ENCODE measurements around the gene KCNAB2. TPM values are rescaled to one million over a fixed set of nuclear protein-coding genes. Genes with fewer than 3 reads are reported as not detected.

The KCNAB2 gene
- total RNA-seq, 1 donor from 2014 or later: 3.1 TPM

- Histone ChIP-seq H3K27me3 (ENCODE audit: insufficient read depth, low read length) (no peaks in the 10 kb centered on the region), H3K4me1 (ENCODE audit: insufficient read depth, low read length) (no peaks in the 10 kb centered on the region), H4K20me1 (ENCODE audit: insufficient read depth, low read length) (no peaks in the 10 kb centered on the region), H3K79me2 (ENCODE audit: insufficient read depth, low read length) (no peaks in the 10 kb centered on the region), H2AFZ (ENCODE audit: low read depth, low read length) (no peak overlapping the region), H3K9me3 (ENCODE audit: insufficient read depth, low read depth, low read length) (no peaks in the 10 kb centered on the region), H3K36me3 (ENCODE audit: insufficient read depth, low read length) (no peaks in the 10 kb centered on the region), H3K27ac (ENCODE audit: low read depth, low read length) (no peak overlapping the region), H3K9ac (ENCODE audit: low read length) (no peak overlapping the region), H3K4me2 (ENCODE audit: low read length) (no peak overlapping the region), H3K4me3 (ENCODE audit: insufficient read depth, low read depth, low read length) (no peak overlapping the region)
- Mint-ChIP-seq H3K4me1 (ENCODE audit: low read depth, unreplicated experiment) (no peaks in the 10 kb centered on the region), H3K27ac (ENCODE audit: unreplicated experiment) (no peak overlapping the region), H3K9me3 (ENCODE audit: unreplicated experiment) (no peaks in the 10 kb centered on the region), H3K36me3 (ENCODE audit: low read depth, unreplicated experiment) (peaks cover under 1% of the 10 kb centered on the region), H3K27me3 (ENCODE audit: low read depth, unreplicated experiment) (peaks cover 44% of the 10 kb centered on the region), H3K4me3 (ENCODE audit: unreplicated experiment) (no peak overlapping the region)
- TF ChIP-seq CTCF (IDR thresholded peaks at IDR 0.05; ENCODE audit: insufficient read depth, low read depth, low read length) (no peak), EZH2 (IDR thresholded peaks at IDR 0.05; ENCODE audit: insufficient read depth, low read length) (no peak)
- FAIRE-seq (no peak), DNase-seq (ENCODE audit: low read depth) (no peak)
Measured at GRCh38 chr1:6068932-6069331, 23.2 kb downstream of the KCNAB2 start.

GRCh38 chr1:6069573-6069972 is 23.9 kb downstream of the KCNAB2 start:
- no peak for DNase-seq (ENCODE audit: low read depth)
- Mint-ChIP-seq H3K9me3 (ENCODE audit: unreplicated experiment) (no peaks in the 10 kb centered on the region), H3K36me3 (ENCODE audit: low read depth, unreplicated experiment) (peaks cover 3% of the 10 kb centered on the region), H3K27me3 (ENCODE audit: low read depth, unreplicated experiment) (peaks cover 40% of the 10 kb centered on the region), H3K4me3 (ENCODE audit: unreplicated experiment) (no peak overlapping the region), H3K27ac (ENCODE audit: unreplicated experiment) (no peak overlapping the region), H3K4me1 (ENCODE audit: low read depth, unreplicated experiment) (peaks cover 5% of the 10 kb centered on the region)
- H3K36me3 ChIP-seq (ENCODE audit: insufficient read depth, low read length): no peaks in the 10 kb centered on the region
- no peaks in the 10 kb centered on the region for H3K27me3 ChIP-seq (ENCODE audit: insufficient read depth, low read length)
- no peak overlapping the region for H3K4me2 ChIP-seq (ENCODE audit: low read length)
- no peaks in the 10 kb centered on the region for H3K79me2 ChIP-seq (ENCODE audit: insufficient read depth, low read length)
- no peaks in the 10 kb centered on the region for H4K20me1 ChIP-seq (ENCODE audit: insufficient read depth, low read length)
- no peak for FAIRE-seq
- H3K27ac ChIP-seq (ENCODE audit: low read depth, low read length): no peak overlapping the region
- H3K4me3 ChIP-seq (ENCODE audit: insufficient read depth, low read depth, low read length): no peak overlapping the region
- no peaks in the 10 kb centered on the region for H3K4me1 ChIP-seq (ENCODE audit: insufficient read depth, low read length)
- no peaks in the 10 kb centered on the region for H3K9me3 ChIP-seq (ENCODE audit: insufficient read depth, low read depth, low read length)
- TF ChIP-seq EZH2 (IDR thresholded peaks at IDR 0.05; ENCODE audit: insufficient read depth, low read length) (no peak), CTCF (IDR thresholded peaks at IDR 0.05; ENCODE audit: insufficient read depth, low read depth, low read length) (no peak)
- H2AFZ ChIP-seq (ENCODE audit: low read depth, low read length): no peak overlapping the region
- H3K9ac ChIP-seq (ENCODE audit: low read length): no peak overlapping the region

GRCh38 chr1:6070450-6070974 is 24.8 kb downstream of the KCNAB2 start:
- TF ChIP-seq EZH2 (IDR thresholded peaks at IDR 0.05; ENCODE audit: insufficient read depth, low read length): no peak
- TF ChIP-seq CTCF (IDR thresholded peaks at IDR 0.05; ENCODE audit: insufficient read depth, low read depth, low read length): no peak
- Mint-ChIP-seq H3K36me3 (ENCODE audit: low read depth, unreplicated experiment) (peaks cover 3% of the 10 kb centered on the region), H3K27me3 (ENCODE audit: low read depth, unreplicated experiment) (peaks cover 32% of the 10 kb centered on the region), H3K9me3 (ENCODE audit: unreplicated experiment) (no peaks in the 10 kb centered on the region), H3K4me3 (ENCODE audit: unreplicated experiment) (no peak overlapping the region), H3K27ac (ENCODE audit: unreplicated experiment) (no peak overlapping the region), H3K4me1 (ENCODE audit: low read depth, unreplicated experiment) (peaks cover 8% of the 10 kb centered on the region)
- Histone ChIP-seq H3K9ac (ENCODE audit: low read length) (no peak overlapping the region), H3K4me2 (ENCODE audit: low read length) (no peak overlapping the region), H3K79me2 (ENCODE audit: insufficient read depth, low read length) (no peaks in the 10 kb centered on the region), H4K20me1 (ENCODE audit: insufficient read depth, low read length) (no peaks in the 10 kb centered on the region), H3K36me3 (ENCODE audit: insufficient read depth, low read length) (no peaks in the 10 kb centered on the region), H3K9me3 (ENCODE audit: insufficient read depth, low read depth, low read length) (no peaks in the 10 kb centered on the region), H3K27me3 (ENCODE audit: insufficient read depth, low read length) (no peaks in the 10 kb centered on the region), H2AFZ (ENCODE audit: low read depth, low read length) (no peak overlapping the region), H3K27ac (ENCODE audit: low read depth, low read length) (no peak overlapping the region), H3K4me1 (ENCODE audit: insufficient read depth, low read length) (no peaks in the 10 kb centered on the region), H3K4me3 (ENCODE audit: insufficient read depth, low read depth, low read length) (no peak overlapping the region)
- FAIRE-seq (no peak), DNase-seq (ENCODE audit: low read depth) (no peak)

All from astrocyte (in vitro differentiated cells and primary cell).